Gastroesophageal sphincter (tissue), 4 donors: ENCODE results near the gene TSPAN10. TPM values are rescaled to one million over a fixed set of nuclear protein-coding genes. Genes with fewer than 3 reads are reported as not detected.

Source experiments
- ATAC-seq: fragments of 150-250 bp; one replicate; pipeline ENCODE4 v1.9.1; 2016; ENCODE audit warnings: mild to moderate bottlenecking, moderate library complexity
- H3K27ac ChIP-seq, 4 donors: fragments of 200-600 bp; sonication (generic) in 3 of 4; 1 replicate in 3 of 4; 2 replicates in 1 of 4; pipeline ENCODE4 v1.5.1; 2016 to 2019
- H3K27me3 ChIP-seq: fragments of 200-600 bp; sonication (generic); one replicate; pipeline ENCODE4 v1.5.1; 2019
- H3K36me3 ChIP-seq, 2 donors: fragments of 200-600 bp; sonication (generic); one replicate each; pipeline ENCODE4 v1.5.1; 2019; ENCODE audit warnings: control low read depth in 1 of 2
- H3K4me1 ChIP-seq, 3 donors: fragments of 200-600 bp; sonication (generic); 1 replicate in 2 of 3; 2 replicates in 1 of 3; pipeline ENCODE4 v1.5.1; 2016 to 2019; ENCODE audit warnings: control low read depth in 2 of 3
- H3K4me3 ChIP-seq, 2 donors: fragments of 200-600 bp; sonication (generic); one replicate each; pipeline ENCODE4 v1.5.1; 2019; ENCODE audit warnings: mild to moderate bottlenecking in 1 of 2, moderate library complexity in 1 of 2
- H3K9me3 ChIP-seq, 3 donors: fragments of 200-600 bp; sonication (generic); one replicate each; pipeline ENCODE4 v1.5.1; 2017 to 2019; ENCODE audit warnings: control low read depth in 2 of 3
- CTCF ChIP-seq, 4 experiments: fragments of 200-600 bp in 2 of 4; fragments of 450-650 bp in 2 of 4; sonication (generic) in 1 of 4; IDR thresholded peaks; one replicate each; pipeline ENCODE4 v1.5.1; 2017 to 2019; ENCODE audit warnings: antibody characterized with exemption in 4 of 4, mild to moderate bottlenecking in 2 of 4, moderate library complexity in 2 of 4
- EP300 ChIP-seq: sonication (generic); formaldehyde crosslinking; IDR thresholded peaks from one replicate; pipeline ENCODE4 v1.6.1; 2017; ENCODE audit warnings: antibody characterized with exemption, mild to moderate bottlenecking
- POLR2A ChIP-seq, 2 donors: fragments of 450-650 bp; IDR thresholded peaks; one replicate each; pipeline ENCODE4 v1.6.1; 2017; ENCODE audit warnings: antibody characterized with exemption in 2 of 2, mild to moderate bottlenecking in 2 of 2, moderate library complexity in 1 of 2
- POLR2AphosphoS5 ChIP-seq: sonication (generic); formaldehyde crosslinking; IDR thresholded peaks from one replicate; pipeline ENCODE4 v1.6.1; 2017; ENCODE audit warnings: antibody characterized with exemption
- WGBS, 2 donors: methylation state at CpG; one replicate each; pipeline ENCODE4 v1.1.5; 2018; ENCODE audit warnings: low coverage in 1 of 2; 5-methylcytosine and 5-hydroxymethylcytosine counted together
- total RNA-seq, 4 donors: library from RNA; depleted of rRNA; stranded (reverse); fragments of >200 nt; gene quantifications; one replicate each; pipeline ENCODE4 v1.1.0, GENCODE V29; 2016

TSPAN10 gene
- total RNA-seq: under 1 TPM in 3 of 4 donors, not detected in 1; 0.27 to 0.89 (median 0.30) TPM

GRCh38 chr17:81636505-81637288 lies at the start of gene TSPAN10, which contains the start of gene NPLOC4:
TSPAN10 (plus strand) TSS chr17:81637196; CDS start chr17:81642413, 5,217 bp downstream.
NPLOC4 (minus strand) TSS chr17:81637112; CDS start chr17:81636930, 182 bp downstream.
- Histone ChIP-seq H3K36me3 (no peaks in the 10 kb centered on the region), H3K27me3 (no peaks in the 10 kb centered on the region), H3K4me3 (peak within 1 kb of the TSS; percentile 73 to 75), H3K27ac (peak within 1 kb of the TSS; percentile 77 to 96 (median 92)), H3K9me3 (no peaks in the 10 kb centered on the region), H3K4me1 (peaks cover 3 to 43% (median 13%) of the 10 kb centered on the region in 3 donors)
- peak; percentile 95 for ATAC-seq
- 3% methylated on average over 8 of the region's 77 CpGs; no CpG with 5 or more reads in 1 of the 2 donors for WGBS, 2 donors
- TF ChIP-seq POLR2AphosphoS5 (peak; percentile 88), POLR2A (IDR thresholded peaks at IDR 0.05) (peak; percentile 74 to 90), CTCF (IDR thresholded peaks at IDR 0.05) (peak in 1 of 4 experiments; percentile 11), EP300 (no peak)

GRCh38 chr17:81589612-81590011 lies 47.4 kb upstream of the TSPAN10 start:
- Histone ChIP-seq H3K4me1 (no peaks in the 10 kb centered on the region), H3K9me3 (no peaks in the 10 kb centered on the region), H3K4me3 (no peak overlapping the region), H3K27ac (no peak overlapping the region), H3K36me3 (peaks cover 5 to 98% of the 10 kb centered on the region in 2 donors), H3K27me3 (no peaks in the 10 kb centered on the region)
- 82 to 87% methylated on average over 5 of the region's 5 CpGs for WGBS, 2 donors
- TF ChIP-seq EP300 (no peak), POLR2AphosphoS5 (no peak)
- no peak for ATAC-seq

GRCh38 chr17:81590121-81590520 lies 46.9 kb upstream of the TSPAN10 start:
- Histone ChIP-seq H3K27ac (no peak overlapping the region), H3K27me3 (no peaks in the 10 kb centered on the region), H3K4me1 (no peaks in the 10 kb centered on the region), H3K4me3 (no peak overlapping the region), H3K36me3 (peaks cover 5 to 98% of the 10 kb centered on the region in 2 donors), H3K9me3 (no peaks in the 10 kb centered on the region)
- 73 to 79% methylated on average over 3 to 5 of the region's 8 CpGs for whole genome bisulfite sequencing, 2 donors
- ATAC-seq: no peak
- TF ChIP-seq POLR2AphosphoS5 (no peak), EP300 (no peak), POLR2A (IDR thresholded peaks at IDR 0.05) (no peak), CTCF (IDR thresholded peaks at IDR 0.05) (no peak)

- Histone ChIP-seq H3K27ac (no peak overlapping the region), H3K4me3 (no peak overlapping the region), H3K4me1 (no peaks in the 10 kb centered on the region), H3K36me3 (peaks cover 5 to 98% of the 10 kb centered on the region in 2 donors), H3K27me3 (no peaks in the 10 kb centered on the region), H3K9me3 (no peaks in the 10 kb centered on the region)
- TF ChIP-seq POLR2A (IDR thresholded peaks at IDR 0.05) (no peak), EP300 (no peak), POLR2AphosphoS5 (no peak), CTCF (IDR thresholded peaks at IDR 0.05) (no peak)
- ATAC-seq: no peak
- WGBS, 2 donors: 87% methylated on average over 5 to 10 of the region's 14 CpGs
Observed at GRCh38 chr17:81591971-81592370, 45.0 kb upstream of the TSPAN10 start.

- 89 to 97% methylated on average over 6 to 8 of the region's 11 CpGs for WGBS, 2 donors
- Histone ChIP-seq H3K27ac (no peak overlapping the region), H3K4me3 (no peak overlapping the region), H3K9me3 (no peaks in the 10 kb centered on the region), H3K27me3 (no peaks in the 10 kb centered on the region), H3K4me1 (no peaks in the 10 kb centered on the region), H3K36me3 (peaks cover 2 to 99% of the 10 kb centered on the region in 2 donors)
- no peak for TF ChIP-seq EP300
- no peak for TF ChIP-seq POLR2AphosphoS5
- TF ChIP-seq POLR2A (IDR thresholded peaks at IDR 0.05): no peak
- TF ChIP-seq CTCF (IDR thresholded peaks at IDR 0.05): no peak
- ATAC-seq: no peak
Observed at GRCh38 chr17:81593105-81593871, 43.7 kb upstream of the TSPAN10 start.
